Kidney capillary endothelial cell (primary cell): ENCODE measurements around the gene RAI2.

ENCODE experiments used
- DNase-seq: peaks from one replicate; pipeline ENCODE4 v3.0.0-alpha.2; 2018; ENCODE audit warnings: low spot score

Gene RAI2

DNA sequence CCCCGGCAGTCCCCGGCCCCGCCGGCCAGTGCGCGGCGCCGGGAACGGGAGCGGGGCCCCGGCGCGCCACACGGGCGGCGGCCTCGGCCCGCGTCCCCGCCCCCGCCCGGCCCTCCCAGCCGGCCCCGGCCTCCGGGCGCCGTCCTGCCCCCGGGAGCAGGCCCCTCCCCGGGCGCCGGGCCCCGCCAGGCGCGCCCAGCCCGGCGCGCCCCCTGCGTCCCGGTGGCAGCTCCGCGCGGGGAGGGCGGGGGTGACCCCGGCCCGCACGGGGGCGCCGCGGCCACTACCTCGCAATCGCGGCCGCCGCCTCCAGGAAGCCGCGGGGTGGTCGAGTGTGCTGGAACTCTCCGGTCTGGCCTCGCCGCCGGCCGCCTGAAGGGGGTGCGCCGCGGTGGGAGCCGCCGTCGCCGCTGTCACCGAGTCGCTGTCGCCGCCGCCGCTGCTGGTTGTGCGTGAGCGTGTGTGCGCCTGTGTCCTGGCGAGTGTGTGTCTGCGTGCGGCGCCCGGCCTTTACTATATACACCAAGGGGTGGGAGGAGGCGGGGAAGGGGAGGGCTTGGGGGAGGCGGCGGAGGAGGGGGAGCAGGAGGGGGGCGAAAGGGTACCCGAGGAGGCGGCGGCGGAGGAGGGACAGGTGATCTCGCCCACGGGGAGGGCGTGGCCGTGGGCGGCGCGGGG is at the start of gene RAI2:
Gene RAI2 (minus strand): TSS at position 488 of the 678 bp plus-strand sequence. CDS start 59,288 bp downstream, outside the sequence.
- DNase-seq, result no peak

DNA sequence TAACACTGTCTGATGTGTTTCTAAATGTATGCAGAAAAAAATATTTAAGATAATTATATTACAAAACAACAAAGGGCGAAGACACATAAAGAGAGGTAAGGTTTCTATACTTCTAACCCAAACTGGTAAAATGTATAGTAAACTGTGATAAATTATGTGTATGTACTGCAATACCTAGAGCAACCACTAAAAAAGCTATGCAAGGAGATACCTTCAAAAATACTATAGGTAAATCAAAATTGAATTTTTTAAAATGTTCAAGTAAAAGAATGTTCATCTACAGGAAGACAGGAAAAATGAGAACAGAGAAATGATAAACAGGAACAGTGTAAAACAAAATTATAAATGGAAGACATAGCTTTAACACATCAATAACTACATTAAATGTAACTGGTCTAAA is 27.3 kb upstream of the RAI2 start:
- no peak for DNase-seq

DNA sequence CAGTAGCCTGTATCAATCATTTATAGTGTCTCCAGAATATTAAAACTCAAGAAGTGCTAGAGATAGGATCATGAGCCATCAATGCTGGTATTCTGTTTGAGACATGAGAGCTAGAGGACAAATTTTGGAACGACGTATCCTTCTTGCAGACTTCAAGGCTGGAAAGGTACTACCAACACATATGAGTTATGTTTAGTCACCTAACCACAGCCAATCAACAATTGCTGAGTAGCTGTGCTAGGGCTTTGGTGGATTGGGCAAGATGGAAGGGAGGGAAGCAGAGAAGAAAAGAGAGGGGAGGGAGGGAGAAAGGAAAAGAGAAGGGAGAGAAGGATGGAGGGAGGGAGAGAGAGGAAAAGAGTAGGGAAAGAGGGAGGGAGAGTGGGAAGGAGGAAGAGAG is 21.6 kb upstream of the RAI2 start:
- no peak for DNase-seq

DNA sequence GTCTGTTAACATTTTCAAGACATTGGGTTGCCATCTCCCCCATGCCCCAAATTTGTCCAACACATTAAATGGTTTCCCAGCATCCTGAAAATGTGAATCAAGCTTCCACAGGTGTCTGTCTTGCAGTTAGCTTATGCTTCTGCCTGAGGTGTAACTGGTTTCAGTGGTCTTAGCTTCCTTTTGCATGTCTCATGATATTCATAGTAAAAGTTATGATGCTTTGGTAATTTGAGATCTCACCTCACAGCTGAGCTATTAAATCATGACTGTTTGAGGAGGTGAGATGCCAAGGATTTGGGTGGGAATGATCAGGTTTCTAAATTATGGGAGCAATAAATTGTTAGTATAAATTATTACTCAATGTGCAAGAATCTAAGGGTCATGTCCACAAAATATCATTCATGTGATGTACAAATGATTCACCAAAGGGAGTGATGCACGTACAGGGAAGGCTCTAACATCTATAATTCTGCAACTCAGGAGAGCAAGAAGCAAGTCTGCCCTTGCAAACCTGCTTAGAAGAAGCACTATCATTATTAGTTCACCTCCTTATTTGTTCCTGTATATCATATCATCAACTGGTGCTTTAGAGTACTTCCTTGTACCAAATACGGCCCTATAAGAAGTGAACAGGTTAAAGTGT is 17.1 kb upstream of the RAI2 start:
- DNase-seq, result no peak

DNA sequence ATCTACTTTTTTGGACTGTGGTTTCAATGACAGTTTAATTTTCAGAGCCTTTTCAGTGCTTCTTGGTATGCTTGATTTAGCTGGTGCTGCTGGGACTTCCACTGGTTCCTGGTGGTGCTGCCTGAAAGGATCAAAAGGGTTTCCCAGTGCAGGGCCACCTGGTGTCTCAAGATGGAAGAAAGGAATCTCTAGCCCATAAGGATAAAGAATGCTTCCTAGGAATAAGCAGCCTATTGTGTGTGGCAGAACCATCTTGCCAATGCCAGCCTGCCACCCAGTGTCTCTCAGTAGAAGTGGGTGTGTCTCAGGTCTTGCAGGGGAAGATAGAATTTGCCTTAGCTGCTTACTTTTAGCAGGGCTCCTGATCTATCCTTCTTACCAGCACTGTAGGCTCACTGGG is 15.0 kb upstream of the RAI2 start:
- no peak for DNase-seq

DNA sequence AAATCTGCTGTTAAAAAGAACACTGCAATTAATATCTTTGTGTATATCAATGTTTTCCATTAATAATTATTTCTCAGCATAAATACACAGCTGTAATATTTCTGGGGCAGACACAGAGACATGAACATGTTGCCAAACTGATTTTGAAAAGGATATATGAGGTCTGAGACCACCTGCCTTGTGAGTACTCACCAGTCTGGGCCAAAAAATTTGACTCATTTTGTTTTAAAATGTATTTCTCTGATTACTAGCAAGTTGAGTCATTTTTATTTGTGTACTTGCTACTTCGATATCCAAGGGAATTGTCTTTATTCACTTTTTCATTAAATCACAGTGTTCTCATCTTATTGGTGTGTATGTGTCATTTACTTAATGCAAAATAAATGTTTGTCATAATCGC is 8.5 kb upstream of the RAI2 start:
- DNase-seq, result no peak

DNA sequence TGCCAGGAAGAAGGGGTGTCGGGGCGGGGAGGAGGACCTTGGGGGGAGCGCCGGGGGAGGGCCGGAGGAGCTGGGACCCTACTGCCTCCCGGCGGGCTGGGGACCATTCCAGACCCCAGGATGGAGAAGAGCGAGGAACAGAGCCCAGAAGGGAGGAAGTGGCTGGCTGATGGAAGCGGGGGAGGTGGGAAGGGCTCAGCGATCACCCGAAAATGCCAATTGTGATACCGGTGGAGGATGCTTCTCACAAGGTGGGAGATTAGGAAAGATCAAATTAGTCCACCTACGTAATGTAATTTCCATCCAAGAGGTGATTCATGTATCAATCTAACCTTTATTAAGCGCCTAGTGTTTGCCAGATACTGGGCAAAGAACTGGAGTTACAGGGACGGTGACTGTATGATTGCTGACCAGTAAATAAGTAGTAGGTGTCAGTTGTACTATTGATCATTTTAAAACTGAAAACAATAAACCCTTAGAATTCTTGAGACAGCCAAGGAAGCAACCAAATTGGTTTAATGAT is 452 bp upstream of the RAI2 start:
- DNase-seq, result no peak

DNA sequence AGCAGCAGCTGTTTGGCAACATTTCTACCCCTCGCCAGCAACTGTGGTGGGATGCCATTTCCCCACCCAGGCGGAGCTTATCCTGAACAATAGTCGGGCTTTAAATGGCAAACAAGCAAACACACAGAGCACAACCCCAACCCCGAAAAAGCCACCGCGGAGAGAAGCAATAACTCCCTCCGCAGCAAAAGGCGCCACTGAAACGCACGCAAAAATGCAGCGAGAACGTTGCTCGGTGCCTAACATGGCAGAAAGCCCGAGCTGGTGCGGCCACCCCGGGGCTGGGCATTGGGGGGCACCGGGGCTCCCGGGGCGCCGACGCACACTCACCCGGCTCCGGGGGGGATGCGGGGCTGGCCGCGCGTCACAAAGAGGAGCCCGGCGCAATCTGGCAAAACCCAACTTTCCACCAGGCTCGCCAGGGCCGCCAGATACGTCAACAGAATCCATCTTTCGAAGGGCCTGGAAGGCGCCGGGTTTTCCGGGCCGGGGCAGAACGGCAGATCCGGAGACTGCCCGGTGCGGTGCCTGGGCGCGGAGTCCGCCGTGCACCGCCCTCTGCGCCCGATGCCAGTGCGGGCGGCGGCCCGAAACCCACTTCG is 818 bp downstream of the RAI2 start:
- DNase-seq, result no peak

DNA sequence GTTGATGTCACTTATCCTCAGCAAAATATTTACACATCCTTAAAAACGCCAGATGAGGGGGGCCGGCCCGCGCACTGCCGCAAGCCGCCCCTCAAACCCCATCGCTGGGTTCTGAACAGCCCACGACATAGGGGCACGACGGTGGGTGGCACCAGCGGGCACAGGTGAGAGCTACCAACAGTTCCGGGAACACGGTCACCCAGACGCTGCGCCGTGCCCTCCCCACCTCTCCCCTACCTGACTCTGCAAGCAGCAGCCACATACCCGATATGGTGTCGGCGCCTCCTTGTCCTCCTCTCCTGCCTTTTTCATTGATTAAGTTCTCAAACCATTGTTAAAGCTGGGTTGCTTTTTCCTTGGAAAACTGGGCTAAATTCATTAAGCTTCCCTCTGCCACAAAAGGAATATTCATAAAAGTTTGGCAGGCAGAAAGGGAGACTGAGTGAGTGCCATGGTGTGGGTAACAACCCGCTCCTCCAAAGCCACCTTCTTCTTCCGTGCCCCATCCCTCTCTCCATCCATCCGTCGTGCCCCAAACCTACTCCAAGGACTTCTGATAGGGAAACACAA is 1.4 kb downstream of the RAI2 start:
- DNase-seq, result no peak

DNA sequence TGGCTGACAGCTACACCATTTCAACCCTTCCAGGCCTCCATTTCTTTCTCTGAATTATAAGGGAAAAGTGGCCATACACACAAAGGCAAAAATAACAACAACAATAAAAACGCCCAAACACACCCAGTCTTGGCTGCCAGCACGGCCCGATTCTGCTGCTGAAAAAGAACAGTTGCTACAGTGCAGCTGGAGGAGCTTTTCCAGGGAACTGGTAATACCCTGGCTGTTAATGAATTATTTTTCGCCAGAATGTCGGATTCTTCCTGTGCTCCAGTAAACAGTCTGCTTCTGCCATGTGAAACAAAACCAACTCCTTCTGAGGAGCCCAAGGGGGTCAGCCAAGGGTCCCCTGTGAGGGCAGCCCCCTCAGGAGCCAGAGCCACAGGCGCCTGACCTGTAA is 6.6 kb downstream of the RAI2 start:
- no peak for DNase-seq

DNA sequence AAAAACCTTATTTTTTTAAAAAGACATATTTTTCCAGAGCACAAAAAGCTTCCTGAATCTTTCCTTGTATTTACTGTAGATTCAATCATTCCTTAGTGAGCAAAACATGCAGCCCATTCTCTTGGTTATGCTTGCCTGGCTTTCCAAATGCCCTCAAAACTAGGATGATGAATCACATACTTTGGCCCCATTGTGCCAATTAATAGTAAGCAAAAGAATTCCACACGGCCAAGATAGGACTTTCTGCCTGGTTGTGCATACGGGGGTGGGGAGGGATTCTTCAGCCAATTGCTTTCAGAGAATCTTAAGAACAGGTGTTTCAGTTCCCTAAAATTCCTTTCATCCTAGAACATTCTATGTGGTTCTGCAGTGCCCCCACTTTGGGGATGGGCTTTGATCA is 7.0 kb downstream of the RAI2 start:
- no peak for DNase-seq

DNA sequence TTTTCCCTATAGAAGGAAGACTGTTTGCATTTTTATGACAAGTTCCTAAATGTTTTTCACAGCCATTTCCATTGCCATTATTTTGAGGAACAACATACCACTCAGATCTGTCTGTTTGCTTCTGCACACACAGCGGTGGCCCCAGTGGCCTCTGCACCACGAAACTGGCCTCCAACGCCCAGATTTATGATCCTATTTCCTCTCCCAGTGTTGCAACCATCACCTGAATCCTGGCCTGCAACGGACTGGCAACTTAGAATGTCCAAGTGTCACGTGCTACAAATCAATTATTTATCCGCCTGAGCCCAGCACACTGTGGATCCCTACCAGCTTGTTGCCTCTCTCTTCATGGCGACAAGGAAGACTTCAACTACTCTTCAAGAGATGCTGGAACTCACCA is 9.2 kb downstream of the RAI2 start:
- no peak for DNase-seq

DNA sequence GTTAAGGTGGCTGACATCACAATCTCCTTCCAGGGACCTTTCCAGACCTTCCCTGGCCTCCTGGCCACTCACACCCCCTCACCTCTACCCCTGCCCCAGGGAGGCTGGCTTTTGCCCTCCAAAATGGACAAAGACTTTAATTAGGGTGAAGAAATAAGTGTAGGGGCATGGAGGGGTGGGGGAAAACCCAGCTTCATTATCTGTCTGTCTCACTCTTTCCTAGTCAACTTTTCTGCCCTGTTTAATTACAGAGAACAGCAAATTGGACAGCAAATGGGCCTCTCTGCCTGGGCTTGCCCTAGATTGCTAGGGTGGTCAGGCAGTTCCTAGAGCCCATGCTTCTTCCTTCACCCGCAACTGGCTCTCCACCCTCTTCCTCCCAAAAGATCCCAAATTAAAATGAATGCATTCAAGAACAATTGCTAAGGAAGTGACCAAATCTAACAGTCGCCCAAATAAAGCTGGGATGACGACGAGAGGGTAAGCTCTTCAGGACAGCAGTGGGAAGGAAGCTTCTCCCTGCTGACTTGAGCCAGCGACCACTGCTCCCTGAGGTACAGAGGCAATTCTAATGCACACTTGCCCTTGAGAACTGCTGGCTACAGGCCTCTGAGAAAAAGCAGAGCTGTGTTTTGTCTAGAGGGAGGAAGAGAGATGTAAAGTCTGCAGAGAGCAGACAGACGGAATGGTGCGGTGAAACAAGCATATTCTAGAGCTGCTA is 12.4 kb downstream of the RAI2 start:
- no peak for DNase-seq

DNA sequence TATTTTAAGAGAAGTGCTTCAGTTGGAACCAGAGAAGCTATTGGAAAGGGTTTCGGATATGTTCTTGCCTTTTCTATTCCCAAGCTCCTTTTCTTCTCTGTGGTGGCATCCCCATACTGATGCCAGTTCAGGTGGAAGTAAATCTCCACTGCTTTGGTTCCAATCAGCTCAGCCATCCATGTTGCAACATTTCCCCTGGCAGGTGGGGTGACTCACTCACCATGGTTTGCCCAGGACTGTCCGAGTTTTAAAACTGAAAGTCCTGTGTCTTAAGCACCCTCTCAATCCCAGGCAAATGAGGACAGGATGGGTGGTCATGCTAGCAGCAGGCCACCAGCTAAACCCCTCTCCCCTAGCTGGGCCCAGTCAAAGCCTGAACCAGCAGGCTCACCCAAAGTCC is 15.1 kb downstream of the RAI2 start:
- DNase-seq, result no peak

DNA sequence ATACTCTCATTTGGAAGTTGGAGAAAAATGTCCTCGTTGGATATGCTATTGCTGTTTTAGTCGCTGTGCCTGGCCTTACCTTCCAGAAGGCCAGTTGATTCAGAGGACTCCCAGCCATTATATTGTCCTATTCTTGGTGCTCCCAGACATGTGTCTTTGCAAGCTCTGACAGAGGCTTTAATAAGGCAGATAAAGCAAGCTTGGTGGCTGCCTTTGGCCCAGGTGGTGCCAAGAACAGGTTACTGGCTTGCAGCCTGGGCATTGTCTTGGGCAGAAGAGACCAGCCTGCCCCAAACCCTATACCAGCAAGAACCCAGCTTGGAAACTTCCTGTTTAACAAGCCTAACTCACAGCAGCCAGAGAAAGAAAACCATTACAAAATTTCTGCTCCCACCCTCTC is 16.9 kb downstream of the RAI2 start:
- no peak for DNase-seq

DNA sequence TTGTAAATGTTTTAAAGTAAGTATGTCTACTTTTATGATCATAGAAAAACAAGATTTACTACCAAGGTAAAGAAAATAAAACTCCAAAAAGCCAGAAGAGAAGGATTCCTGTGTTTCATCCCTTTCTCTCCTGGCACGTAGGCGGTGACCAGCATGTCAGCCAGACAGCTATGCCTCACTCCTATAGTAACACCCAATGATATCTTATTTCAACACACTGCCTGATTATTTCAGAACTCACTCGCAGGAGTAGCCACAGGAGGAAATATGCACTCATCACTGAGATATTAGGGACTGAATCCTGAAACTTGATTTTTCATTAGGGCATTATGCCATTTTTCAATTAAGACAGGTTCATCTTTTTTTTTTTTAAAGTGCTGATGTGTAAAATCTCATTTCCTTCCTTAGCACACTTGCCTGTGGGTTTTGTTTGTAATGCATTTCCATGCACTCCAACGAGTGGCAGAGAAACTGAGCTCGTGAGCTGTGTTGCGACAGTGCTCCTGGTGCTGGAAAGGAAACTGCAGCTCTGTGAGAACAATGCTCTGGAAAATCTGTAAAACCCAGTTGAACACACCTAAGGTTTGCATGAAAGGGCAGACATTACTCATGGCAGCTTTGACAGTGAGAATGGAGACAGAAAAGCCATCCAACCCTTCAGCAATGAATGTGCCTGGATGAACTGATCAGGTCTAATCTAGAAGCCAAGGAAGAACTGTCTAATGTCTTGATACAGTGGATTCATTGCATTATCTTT is 18.2 kb downstream of the RAI2 start:
- no peak for DNase-seq

DNA sequence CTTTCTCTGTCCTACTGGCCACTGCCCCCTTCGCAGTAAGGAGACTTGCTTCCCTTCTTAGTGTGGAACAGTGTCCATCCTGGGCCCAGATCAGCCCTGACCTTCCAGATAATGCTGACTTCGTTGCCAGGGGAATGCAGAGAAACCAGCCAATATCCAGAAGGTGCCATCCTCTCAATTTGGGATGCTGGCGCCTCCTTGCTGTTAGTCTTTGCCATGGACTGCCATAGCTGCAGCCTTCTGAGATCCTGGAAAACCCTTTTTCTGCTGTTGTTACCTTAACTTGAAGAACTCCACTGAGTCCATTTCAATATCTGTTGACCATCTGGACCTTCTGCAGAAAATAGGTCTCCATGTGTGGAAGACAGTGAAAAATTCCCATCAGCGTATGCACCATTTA is 21.8 kb downstream of the RAI2 start:
- DNase-seq, result no peak

DNA sequence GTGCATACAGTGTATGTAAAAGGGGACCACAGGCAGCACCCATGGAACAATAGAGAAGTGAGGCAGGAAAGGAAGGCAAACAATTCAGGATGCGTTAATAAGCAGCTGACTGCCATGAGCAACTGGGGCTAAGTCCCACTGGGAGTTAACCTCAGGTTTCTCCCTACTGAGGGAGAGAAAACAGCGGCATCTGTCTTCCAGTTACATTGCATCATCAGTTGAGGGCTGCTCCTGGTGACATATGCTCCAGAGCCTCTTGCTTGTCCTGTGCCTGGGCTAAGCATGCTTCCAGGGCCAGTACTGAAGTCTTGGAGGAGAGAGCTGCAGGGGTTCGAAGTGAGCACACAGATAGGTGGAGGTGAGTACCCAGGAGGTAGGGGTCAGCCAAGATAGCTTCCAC is 24.3 kb downstream of the RAI2 start:
- no peak for DNase-seq

DNA sequence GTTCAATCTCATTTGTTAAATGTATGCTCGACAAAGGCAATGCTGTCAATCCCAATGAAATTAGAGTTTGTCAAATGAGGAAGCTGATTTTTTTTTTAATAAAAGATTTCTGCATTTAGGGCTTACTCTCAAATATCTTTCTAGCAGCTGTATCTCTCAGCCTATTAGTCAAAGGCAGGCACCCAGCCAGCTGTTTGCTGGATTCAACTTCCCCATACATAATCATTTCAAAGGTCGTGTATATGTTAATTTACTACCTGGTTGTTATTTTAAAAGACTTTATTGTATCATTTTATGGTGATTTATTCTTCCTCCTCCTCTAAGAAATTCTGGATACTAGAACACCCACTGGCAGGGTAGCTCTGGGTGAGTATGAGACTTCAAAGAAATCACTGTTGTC is 27.1 kb downstream of the RAI2 start:
- DNase-seq, result no peak

DNA sequence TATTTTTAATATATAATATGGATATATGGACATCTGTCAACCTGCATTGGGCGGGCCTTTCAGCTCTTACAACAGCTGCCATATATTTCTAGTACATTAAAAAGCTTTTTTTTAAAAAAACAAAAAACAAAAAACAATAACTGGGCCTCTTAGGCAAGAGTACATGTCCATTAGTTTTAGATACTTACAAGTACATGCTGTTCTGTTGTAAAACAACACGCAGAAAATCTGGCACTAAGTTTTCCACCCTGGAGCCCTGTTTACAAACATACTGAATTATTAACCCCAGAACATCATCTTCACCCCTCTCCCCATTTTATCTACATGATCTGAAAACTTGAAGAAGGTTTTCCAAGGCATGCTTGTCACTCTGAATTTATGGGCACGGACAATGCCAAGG is 29.8 kb downstream of the RAI2 start:
- DNase-seq, result no peak

DNA sequence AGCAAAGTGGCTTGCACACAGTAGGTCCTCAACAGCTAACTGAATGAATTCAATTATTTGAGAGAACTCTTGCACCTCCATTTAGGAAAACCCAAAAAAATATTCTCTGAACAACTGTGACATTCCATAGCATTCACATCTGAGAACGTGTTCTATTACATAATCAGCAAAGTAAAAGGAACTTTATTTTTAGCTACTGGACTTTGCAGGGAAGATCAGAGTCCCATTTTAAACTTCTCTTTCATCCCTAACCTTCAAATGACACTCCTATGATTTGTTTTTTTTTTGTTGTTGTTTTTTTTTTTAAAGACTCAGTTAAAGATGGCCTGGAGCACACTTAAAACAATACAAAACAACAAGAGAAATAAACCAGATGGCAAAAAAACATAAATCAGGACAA is 30.9 kb downstream of the RAI2 start:
- DNase-seq, result no peak

DNA sequence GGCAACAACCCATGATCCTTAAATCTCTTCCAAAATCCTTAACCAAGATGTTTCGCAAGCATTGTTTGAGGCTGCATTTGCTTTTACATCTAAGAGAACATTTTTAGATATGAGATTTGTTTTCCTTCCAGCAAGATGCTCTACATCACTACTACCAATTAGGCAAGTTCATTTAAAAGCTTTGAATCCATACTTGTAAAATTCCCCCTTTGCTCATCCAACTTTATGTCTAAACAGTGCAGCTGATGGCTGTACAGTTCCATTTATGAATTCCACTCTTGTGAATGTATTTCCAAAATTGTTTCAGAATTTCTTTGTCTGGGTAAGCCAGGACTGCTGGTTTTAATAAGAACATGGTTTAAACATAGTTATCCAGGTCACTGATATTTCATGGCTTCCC is 31.5 kb downstream of the RAI2 start:
- DNase-seq, result no peak
